ENCODE results near the gene LRRC8C.

GRCh38 chr1:89719502-89720306 lies 86.8 kb downstream of the LRRC8C start:
- TF ChIP-seq CTCF (IDR thresholded peaks at IDR 0.05; ENCODE audit: poor library complexity) (no peak), EZH2phosphoT487 (IDR thresholded peaks at IDR 0.05; ENCODE audit: low read depth, severe bottlenecking, unreplicated experiment) (no peak)

All from hepatocyte (in vitro differentiated cells).